Measurements from ENCODE around the gene CIDEB. TPM values are rescaled to one million over a fixed set of nuclear protein-coding genes. Genes with fewer than 3 reads are reported as not detected.
A peak's percentile ranks its signal among the peaks of the same experiment; 100 is the strongest.

The CIDEB gene
- total and polyA plus RNA-seq, 2 of the 13 experiments (the other 11 are each of a cell fraction or from before 2014, with no cell fraction given) = 35.8 to 110 TPM

DNA sequence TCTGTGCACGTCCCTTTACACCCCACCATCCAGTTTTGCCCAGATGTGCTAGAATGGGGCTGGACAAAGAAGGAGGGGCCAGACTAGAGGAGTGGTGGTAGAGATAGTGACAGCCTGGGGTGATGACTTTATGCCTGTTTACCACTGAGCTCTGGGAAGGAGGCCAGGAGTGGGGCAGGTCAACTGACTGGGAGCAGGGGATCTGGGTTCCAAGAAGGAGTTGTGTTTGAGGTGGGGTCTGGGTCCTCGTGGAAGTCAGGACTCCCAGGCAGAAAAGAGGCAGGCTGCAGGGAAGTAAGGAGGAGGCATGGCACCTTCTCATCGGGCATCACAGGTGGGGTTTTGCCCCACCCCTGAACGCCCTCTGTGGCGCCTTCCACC lies 2.5 kb upstream of the CIDEB start:
- Histone ChIP-seq H3K36me3 (replicated peaks in 1 of 2; ENCODE audit: control insufficient read depth in 1 of 2, insufficient read depth in 2 of 2, low read length in 2 of 2) (peaks cover 16 to 18% of the 10 kb centered on the region in 2 experiments), H4K20me1 (ENCODE audit: insufficient read depth, low read length) (no peaks in the 10 kb centered on the region), H3K4me1 (ENCODE audit: insufficient read depth, low read length) (peaks cover 58% of the 10 kb centered on the region), H3K9me3 (ENCODE audit: low read length) (no peaks in the 10 kb centered on the region), H3K4me2 (ENCODE audit: low read depth, low read length) (no peak overlapping the region), H2AFZ (ENCODE audit: low read length) (no peak overlapping the region), H3K27ac (ENCODE audit: extremely low read length, insufficient read depth, low read length) (peak overlapping the region; percentile 4), H3K27me3 (ENCODE audit: control insufficient read depth in 1 of 2, insufficient read depth in 2 of 2, low read length in 2 of 2) (no peaks in the 10 kb centered on the region; a peak in 1 of 5 replicates), H3K79me2 (ENCODE audit: insufficient read depth, low read length) (peaks cover 9% of the 10 kb centered on the region), H3K9ac (ENCODE audit: insufficient read depth, low read depth, low read length) (no peak overlapping the region), H3K4me3 (replicated peaks in 1 of 3; ENCODE audit: insufficient read depth in 1 of 3, low read depth in 2 of 3, low read length in 3 of 3) (no peak overlapping the region)
- BruUV-seq (replicated peaks) = no TSS peak
- POLR2A ChIA-PET = interaction anchor here (0.8 to 24.7 kb wide), 6 partner anchors 8 to 215 kb away, joined by 3 to 850 read pairs (median 17); partner anchors contain the start of genes CHMP4A, DHRS1, GMPR2 and NEDD8
- no peak for ATAC-seq
- intact Hi-C loops (cut with micrococcal nuclease; ENCODE audit: unreplicated experiment) = no loop called here
- 90% methylated on average over 5 of the region's 5 CpGs for WGBS (ENCODE audit: low lambda C conversion rate)
- in situ Hi-C loops (cut with HindIII; ENCODE audit: extremely low pct_ligation_motif_present, low pct_unique_long_range_greater_than_20kb) = no loop called here
- DNase-seq (ENCODE audit: low spot score) = no peak
- CTCF ChIA-PET (ENCODE audit: low intra/inter-chr PET ratio, low total read pairs) = interaction anchor here (3.4 kb wide), 1 partner anchor 12 kb away, joined by 45 read pairs; the partner anchor contains the start of genes DHRS1 and NOP9
- FAIRE-seq = no peak
- TF ChIP-seq, protein P1, sequence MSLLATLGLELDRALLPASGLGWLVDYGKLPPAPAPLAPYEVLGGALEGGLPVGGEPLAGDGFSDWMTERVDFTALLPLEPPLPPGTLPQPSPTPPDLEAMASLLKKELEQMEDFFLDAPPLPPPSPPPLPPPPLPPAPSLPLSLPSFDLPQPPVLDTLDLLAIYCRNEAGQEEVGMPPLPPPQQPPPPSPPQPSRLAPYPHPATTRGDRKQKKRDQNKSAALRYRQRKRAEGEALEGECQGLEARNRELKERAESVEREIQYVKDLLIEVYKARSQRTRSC (CRISPR knock-in tag; IDR thresholded peaks at IDR 0.05; ENCODE audit: low read depth) = no peak
- TF ChIP-seq GTF3A (CRISPR knock-in tag; conservative IDR thresholded peaks at IDR 0.05) = no peak
- TF ChIP-seq ZNF556 (CRISPR knock-in tag; IDR thresholded peaks at IDR 0.05; ENCODE audit: borderline replicate concordance) = 0 out of 2 replicates have a peak, but pooled peaks have one; percentile 11
- TF ChIP-seq, protein P2, sequence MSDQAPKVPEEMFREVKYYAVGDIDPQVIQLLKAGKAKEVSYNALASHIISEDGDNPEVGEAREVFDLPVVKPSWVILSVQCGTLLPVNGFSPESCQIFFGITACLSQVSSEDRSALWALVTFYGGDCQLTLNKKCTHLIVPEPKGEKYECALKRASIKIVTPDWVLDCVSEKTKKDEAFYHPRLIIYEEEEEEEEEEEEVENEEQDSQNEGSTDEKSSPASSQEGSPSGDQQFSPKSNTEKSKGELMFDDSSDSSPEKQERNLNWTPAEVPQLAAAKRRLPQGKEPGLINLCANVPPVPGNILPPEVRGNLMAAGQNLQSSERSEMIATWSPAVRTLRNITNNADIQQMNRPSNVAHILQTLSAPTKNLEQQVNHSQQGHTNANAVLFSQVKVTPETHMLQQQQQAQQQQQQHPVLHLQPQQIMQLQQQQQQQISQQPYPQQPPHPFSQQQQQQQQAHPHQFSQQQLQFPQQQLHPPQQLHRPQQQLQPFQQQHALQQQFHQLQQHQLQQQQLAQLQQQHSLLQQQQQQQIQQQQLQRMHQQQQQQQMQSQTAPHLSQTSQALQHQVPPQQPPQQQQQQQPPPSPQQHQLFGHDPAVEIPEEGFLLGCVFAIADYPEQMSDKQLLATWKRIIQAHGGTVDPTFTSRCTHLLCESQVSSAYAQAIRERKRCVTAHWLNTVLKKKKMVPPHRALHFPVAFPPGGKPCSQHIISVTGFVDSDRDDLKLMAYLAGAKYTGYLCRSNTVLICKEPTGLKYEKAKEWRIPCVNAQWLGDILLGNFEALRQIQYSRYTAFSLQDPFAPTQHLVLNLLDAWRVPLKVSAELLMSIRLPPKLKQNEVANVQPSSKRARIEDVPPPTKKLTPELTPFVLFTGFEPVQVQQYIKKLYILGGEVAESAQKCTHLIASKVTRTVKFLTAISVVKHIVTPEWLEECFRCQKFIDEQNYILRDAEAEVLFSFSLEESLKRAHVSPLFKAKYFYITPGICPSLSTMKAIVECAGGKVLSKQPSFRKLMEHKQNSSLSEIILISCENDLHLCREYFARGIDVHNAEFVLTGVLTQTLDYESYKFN (CRISPR knock-in tag; conservative IDR thresholded peaks at IDR 0.05) = 0 out of 2 replicates have a peak, but pooled peaks have one; percentile 30
- TF ChIP-seq ZKSCAN5 (CRISPR knock-in tag; IDR thresholded peaks at IDR 0.05) = no peak
- TF ChIP-seq, protein P3, sequence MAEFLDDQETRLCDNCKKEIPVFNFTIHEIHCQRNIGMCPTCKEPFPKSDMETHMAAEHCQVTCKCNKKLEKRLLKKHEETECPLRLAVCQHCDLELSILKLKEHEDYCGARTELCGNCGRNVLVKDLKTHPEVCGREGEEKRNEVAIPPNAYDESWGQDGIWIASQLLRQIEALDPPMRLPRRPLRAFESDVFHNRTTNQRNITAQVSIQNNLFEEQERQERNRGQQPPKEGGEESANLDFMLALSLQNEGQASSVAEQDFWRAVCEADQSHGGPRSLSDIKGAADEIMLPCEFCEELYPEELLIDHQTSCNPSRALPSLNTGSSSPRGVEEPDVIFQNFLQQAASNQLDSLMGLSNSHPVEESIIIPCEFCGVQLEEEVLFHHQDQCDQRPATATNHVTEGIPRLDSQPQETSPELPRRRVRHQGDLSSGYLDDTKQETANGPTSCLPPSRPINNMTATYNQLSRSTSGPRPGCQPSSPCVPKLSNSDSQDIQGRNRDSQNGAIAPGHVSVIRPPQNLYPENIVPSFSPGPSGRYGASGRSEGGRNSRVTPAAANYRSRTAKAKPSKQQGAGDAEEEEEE (CRISPR knock-in tag; IDR thresholded peaks at IDR 0.05; ENCODE audit: borderline replicate concordance) = no peak
- TF ChIP-seq ZNF260 (CRISPR knock-in tag; IDR thresholded peaks at IDR 0.05; ENCODE audit: borderline replicate concordance, low read depth) = no peak
- TF ChIP-seq, protein P4, sequence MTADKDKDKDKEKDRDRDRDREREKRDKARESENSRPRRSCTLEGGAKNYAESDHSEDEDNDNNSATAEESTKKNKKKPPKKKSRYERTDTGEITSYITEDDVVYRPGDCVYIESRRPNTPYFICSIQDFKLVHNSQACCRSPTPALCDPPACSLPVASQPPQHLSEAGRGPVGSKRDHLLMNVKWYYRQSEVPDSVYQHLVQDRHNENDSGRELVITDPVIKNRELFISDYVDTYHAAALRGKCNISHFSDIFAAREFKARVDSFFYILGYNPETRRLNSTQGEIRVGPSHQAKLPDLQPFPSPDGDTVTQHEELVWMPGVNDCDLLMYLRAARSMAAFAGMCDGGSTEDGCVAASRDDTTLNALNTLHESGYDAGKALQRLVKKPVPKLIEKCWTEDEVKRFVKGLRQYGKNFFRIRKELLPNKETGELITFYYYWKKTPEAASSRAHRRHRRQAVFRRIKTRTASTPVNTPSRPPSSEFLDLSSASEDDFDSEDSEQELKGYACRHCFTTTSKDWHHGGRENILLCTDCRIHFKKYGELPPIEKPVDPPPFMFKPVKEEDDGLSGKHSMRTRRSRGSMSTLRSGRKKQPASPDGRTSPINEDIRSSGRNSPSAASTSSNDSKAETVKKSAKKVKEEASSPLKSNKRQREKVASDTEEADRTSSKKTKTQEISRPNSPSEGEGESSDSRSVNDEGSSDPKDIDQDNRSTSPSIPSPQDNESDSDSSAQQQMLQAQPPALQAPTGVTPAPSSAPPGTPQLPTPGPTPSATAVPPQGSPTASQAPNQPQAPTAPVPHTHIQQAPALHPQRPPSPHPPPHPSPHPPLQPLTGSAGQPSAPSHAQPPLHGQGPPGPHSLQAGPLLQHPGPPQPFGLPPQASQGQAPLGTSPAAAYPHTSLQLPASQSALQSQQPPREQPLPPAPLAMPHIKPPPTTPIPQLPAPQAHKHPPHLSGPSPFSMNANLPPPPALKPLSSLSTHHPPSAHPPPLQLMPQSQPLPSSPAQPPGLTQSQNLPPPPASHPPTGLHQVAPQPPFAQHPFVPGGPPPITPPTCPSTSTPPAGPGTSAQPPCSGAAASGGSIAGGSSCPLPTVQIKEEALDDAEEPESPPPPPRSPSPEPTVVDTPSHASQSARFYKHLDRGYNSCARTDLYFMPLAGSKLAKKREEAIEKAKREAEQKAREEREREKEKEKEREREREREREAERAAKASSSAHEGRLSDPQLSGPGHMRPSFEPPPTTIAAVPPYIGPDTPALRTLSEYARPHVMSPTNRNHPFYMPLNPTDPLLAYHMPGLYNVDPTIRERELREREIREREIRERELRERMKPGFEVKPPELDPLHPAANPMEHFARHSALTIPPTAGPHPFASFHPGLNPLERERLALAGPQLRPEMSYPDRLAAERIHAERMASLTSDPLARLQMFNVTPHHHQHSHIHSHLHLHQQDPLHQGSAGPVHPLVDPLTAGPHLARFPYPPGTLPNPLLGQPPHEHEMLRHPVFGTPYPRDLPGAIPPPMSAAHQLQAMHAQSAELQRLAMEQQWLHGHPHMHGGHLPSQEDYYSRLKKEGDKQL (CRISPR knock-in tag; IDR thresholded peaks at IDR 0.05; ENCODE audit: low read depth) = no peak
- TF ChIP-seq NCOR1 (IDR thresholded peaks at IDR 0.05; ENCODE audit: borderline replicate concordance, low read length) = no peak
- TF ChIP-seq ZNF761 (CRISPR knock-in tag; conservative IDR thresholded peaks at IDR 0.05) = no peak
- TF ChIP-seq KDM5A (IDR thresholded peaks at IDR 0.05; ENCODE audit: borderline replicate concordance, low read length) = no peak
- TF ChIP-seq SAFB2 (CRISPR knock-in tag; IDR thresholded peaks at IDR 0.05; ENCODE audit: borderline replicate concordance, low read depth) = no peak

Measured in HepG2 (cell line).